ENCODE results near the gene PSMA6. TPM values are rescaled to one million over a fixed set of nuclear protein-coding genes. Genes with fewer than 3 reads are reported as not detected.
"Not testable (repeated sequence)": the region's sequence is repeated elsewhere in the genome, so short reads cannot be mapped to it uniquely, and the experiment has no call there.

PSMA6 gene
- total RNA-seq, 1 donor from 2014 or later = 344 TPM

- Mint-ChIP-seq H3K27ac (peak overlapping the region; percentile 61), H3K9me3 (no peaks in the 10 kb centered on the region), H3K27me3 (ENCODE audit: insufficient read depth, low read depth) (peaks cover 2% of the 10 kb centered on the region), H3K4me1 (peaks cover 29% of the 10 kb centered on the region), H3K36me3 (no peaks in the 10 kb centered on the region), H3K4me3 (no peak overlapping the region)
- H3K4me3 ChIP-seq = no peak overlapping the region
- no peaks in the 10 kb centered on the region for H3F3A ChIP-seq (ENCODE audit: low read depth)
- H3K79me2 ChIP-seq (ENCODE audit: low read depth) = no peaks in the 10 kb centered on the region
- DNase-seq (ENCODE audit: low spot score) = no peak
- peaks cover 10% of the 10 kb centered on the region for H3K4me1 ChIP-seq
- TF ChIP-seq EZH2phosphoT487 (IDR thresholded peaks at IDR 0.05) = no peak
- TF ChIP-seq EZH2 (IDR thresholded peaks at IDR 0.05) = no peak
- no peak for TF ChIP-seq CTCF (IDR thresholded peaks at IDR 0.05)
- H3K36me3 ChIP-seq = no peaks in the 10 kb centered on the region
- H3K9me3 ChIP-seq (ENCODE audit: low read depth) = no peaks in the 10 kb centered on the region
- H4K20me1 ChIP-seq (ENCODE audit: low read depth) = no peaks in the 10 kb centered on the region
- no peak overlapping the region for H3K4me2 ChIP-seq
- H3K9ac ChIP-seq = no peak overlapping the region
- no peak overlapping the region for H3K27ac ChIP-seq
- no peaks in the 10 kb centered on the region for H3K27me3 ChIP-seq
- no peak overlapping the region for H2AFZ ChIP-seq (replicated peaks)
Observed at GRCh38 chr14:35355981-35356841, 64.0 kb downstream of the PSMA6 start.

GRCh38 chr14:35359655-35360054, 67.5 kb downstream of the PSMA6 start:
- H3K27ac Mint-ChIP-seq = peak overlapping the region; percentile 24
- not testable (repeated sequence) for DNase-seq (ENCODE audit: low spot score)

DNA sequence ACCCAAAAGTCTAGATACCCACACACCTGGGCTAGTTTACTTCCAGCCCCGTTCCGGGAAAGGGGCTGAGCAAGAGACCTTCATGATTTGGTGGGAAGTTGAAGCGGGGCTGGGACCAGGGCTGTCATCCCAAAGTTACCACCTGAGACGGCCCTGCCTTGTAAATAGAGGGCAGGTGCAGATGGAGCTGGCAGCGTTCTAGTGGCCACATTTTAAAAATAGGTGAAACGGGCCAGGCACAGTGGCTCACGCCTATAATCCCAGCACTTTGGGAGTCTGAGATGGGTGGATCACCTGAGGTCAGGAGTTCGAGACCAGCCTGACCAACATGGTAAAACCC, 68.9 kb downstream of the PSMA6 start:
- H3K27ac ChIP-seq = no peak overlapping the region
- H3K9me3 Mint-ChIP-seq = no peaks in the 10 kb centered on the region

More at GRCh38 chr14:35359655-35360054, 67.5 kb downstream of the PSMA6 start:
- H3K4me3 Mint-ChIP-seq; H2AFZ ChIP-seq (replicated peaks); H3K27ac ChIP-seq; H3K9me3 Mint-ChIP-seq; H3K79me2 ChIP-seq (ENCODE audit: low read depth); H4K20me1 ChIP-seq (ENCODE audit: low read depth); H3K4me1 ChIP-seq; H3K4me2 ChIP-seq; H3K4me1 Mint-ChIP-seq; H3K36me3 ChIP-seq; H3F3A ChIP-seq (ENCODE audit: low read depth); H3K27me3 ChIP-seq; H3K36me3 Mint-ChIP-seq; H3K27me3 Mint-ChIP-seq (ENCODE audit: insufficient read depth, low read depth); H3K9ac ChIP-seq; H3K4me3 ChIP-seq; H3K9me3 ChIP-seq (ENCODE audit: low read depth): not testable (repeated sequence)

More for the DNA sequence above, 68.9 kb downstream of the PSMA6 start:
- Mint-ChIP-seq H3K27ac (no peak overlapping the region), H3K4me3 (no peak overlapping the region), H3K36me3 (no peaks in the 10 kb centered on the region), H3K4me1 (peaks cover 11% of the 10 kb centered on the region), H3K27me3 (ENCODE audit: insufficient read depth, low read depth) (peaks cover 2% of the 10 kb centered on the region)
- DNase-seq (ENCODE audit: low spot score) = no peak
- Histone ChIP-seq H3F3A (ENCODE audit: low read depth) (no peaks in the 10 kb centered on the region), H3K4me3 (no peak overlapping the region), H4K20me1 (ENCODE audit: low read depth) (no peaks in the 10 kb centered on the region), H3K27me3 (no peaks in the 10 kb centered on the region), H3K9me3 (ENCODE audit: low read depth) (no peaks in the 10 kb centered on the region), H3K79me2 (ENCODE audit: low read depth) (no peaks in the 10 kb centered on the region), H3K4me2 (no peak overlapping the region), H3K36me3 (no peaks in the 10 kb centered on the region), H3K9ac (no peak overlapping the region), H3K4me1 (no peaks in the 10 kb centered on the region), H2AFZ (replicated peaks) (no peak overlapping the region)
- no peak for TF ChIP-seq EZH2 (IDR thresholded peaks at IDR 0.05)
- no peak for TF ChIP-seq CTCF (IDR thresholded peaks at IDR 0.05)
- no peak for TF ChIP-seq EZH2phosphoT487 (IDR thresholded peaks at IDR 0.05)

All from neural progenitor cell (in vitro differentiated cells).